ENCODE results near the gene DBNDD2. TPM values are rescaled to one million over a fixed set of nuclear protein-coding genes. Genes with fewer than 3 reads are reported as not detected.

The DBNDD2 gene
- total RNA-seq, 1 experiment from 2014 or later, result 58.7 TPM

DNA sequence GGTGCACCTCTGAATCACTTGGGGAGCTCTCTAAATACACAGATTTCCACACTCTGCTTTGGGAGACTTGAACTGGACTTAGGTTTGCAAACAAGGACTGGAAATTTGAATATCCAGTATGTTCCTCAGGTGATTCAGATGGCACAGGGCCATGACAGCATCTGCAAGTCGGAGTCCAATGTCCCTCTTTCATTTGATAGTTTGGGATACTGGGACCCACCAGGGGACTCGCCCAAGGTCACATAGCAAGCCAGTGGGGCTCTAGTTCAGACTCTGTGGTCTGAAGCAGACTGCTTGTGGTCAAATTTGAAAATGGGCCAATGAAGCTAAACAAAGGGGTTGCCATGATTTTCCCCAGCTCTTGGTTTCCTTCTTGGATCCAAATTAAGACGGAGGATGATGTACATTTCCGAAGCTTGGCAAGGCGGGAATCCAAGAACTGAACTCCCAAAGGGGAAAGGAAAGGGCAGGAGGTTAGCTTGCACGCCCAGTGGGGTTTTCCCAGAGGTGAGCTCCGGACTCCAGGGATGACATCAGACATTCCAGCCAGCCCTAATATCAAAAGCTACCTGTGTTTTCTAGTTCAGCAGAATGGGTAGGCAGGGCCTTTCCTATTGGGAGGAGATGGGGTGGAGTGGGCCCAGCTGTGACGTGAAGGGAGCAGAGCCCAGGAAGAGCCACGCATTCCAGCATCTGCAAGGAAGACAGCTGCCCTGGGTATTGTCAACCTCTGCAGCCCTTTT lies 48.5 kb upstream of the DBNDD2 start:
- ATAC-seq (no peak), DNase-seq (ENCODE audit: low spot score) (no peak)
- H3K4me1 Mint-ChIP-seq, result peaks cover 29% of the 10 kb centered on the region
- no peaks in the 10 kb centered on the region for H3K27me3 Mint-ChIP-seq (ENCODE audit: low read depth)
- CTCF ChIA-PET, result interaction anchor here (0.7 to 8.3 kb wide), 9 partner anchors 11 to 90 kb away, joined by 3 to 152 read pairs (median 3); partner anchors contain the start of gene SDC4
- POLR2A ChIA-PET, result no interaction called here
- no peak overlapping the region for H3K27ac Mint-ChIP-seq
- no peaks in the 10 kb centered on the region for H3K9me3 Mint-ChIP-seq
- TF ChIP-seq ZMAT4 (CRISPR knock-in tag; IDR thresholded peaks at IDR 0.05) (no peak), GABPB1 (CRISPR knock-in tag; IDR thresholded peaks at IDR 0.05) (peak; percentile 10)
- no peaks in the 10 kb centered on the region for H3K36me3 Mint-ChIP-seq
- H3K4me3 Mint-ChIP-seq, result no peak overlapping the region

GRCh38 chr20:45361793-45362192 lies 46.3 kb upstream of the DBNDD2 start:
- H3K4me3 Mint-ChIP-seq, result no peak overlapping the region
- no peaks in the 10 kb centered on the region; the same call in 1 of the 2 replicates for H3K36me3 Mint-ChIP-seq
- no peaks in the 10 kb centered on the region for H3K27me3 Mint-ChIP-seq (ENCODE audit: low read depth)
- no peaks in the 10 kb centered on the region for H3K9me3 Mint-ChIP-seq
- ATAC-seq (no peak), DNase-seq (ENCODE audit: low spot score) (no peak)
- ChIA-PET CTCF (interaction anchor here (0.7 to 8.3 kb wide), 11 partner anchors 10 to 163 kb away, joined by 3 to 152 read pairs (median 16); partner anchors contain the start of genes PIGT, SDC4 and WFDC2), POLR2A (interaction anchor here (0.7 to 3.0 kb wide), 3 partner anchors 14 to 50 kb away, joined by 3 to 11 read pairs (median 9); partner anchors contain the start of gene SDC4)
- peaks cover 29% of the 10 kb centered on the region for H3K4me1 Mint-ChIP-seq
- TF ChIP-seq CREM (CRISPR knock-in tag; IDR thresholded peaks at IDR 0.05) (no peak), NFYB (CRISPR knock-in tag; conservative IDR thresholded peaks at IDR 0.05; ENCODE audit: low read depth) (no peak), AFF4 (CRISPR knock-in tag; IDR thresholded peaks at IDR 0.05; ENCODE audit: borderline replicate concordance) (no peak), SMAD4 (CRISPR knock-in tag; IDR thresholded peaks at IDR 0.05) (no peak), GRHL2 (CRISPR knock-in tag; IDR thresholded peaks at IDR 0.05; ENCODE audit: insufficient replicate concordance, severe bottlenecking) (no peak), FOXP4 (CRISPR knock-in tag; IDR thresholded peaks at IDR 0.05) (no peak), ATF2 (CRISPR knock-in tag; IDR thresholded peaks at IDR 0.05; ENCODE audit: borderline replicate concordance, low read depth) (no peak)
- TF ChIP-seq, protein P1, sequence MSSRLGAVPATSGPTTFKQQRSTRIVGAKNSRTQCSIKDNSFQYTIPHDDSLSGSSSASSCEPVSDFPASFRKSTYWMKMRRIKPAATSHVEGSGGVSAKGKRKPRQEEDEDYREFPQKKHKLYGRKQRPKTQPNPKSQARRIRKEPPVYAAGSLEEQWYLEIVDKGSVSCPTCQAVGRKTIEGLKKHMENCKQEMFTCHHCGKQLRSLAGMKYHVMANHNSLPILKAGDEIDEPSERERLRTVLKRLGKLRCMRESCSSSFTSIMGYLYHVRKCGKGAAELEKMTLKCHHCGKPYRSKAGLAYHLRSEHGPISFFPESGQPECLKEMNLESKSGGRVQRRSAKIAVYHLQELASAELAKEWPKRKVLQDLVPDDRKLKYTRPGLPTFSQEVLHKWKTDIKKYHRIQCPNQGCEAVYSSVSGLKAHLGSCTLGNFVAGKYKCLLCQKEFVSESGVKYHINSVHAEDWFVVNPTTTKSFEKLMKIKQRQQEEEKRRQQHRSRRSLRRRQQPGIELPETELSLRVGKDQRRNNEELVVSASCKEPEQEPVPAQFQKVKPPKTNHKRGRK (CRISPR knock-in tag; IDR thresholded peaks at IDR 0.05; ENCODE audit: borderline replicate concordance), result no peak
- TF ChIP-seq, protein P2, sequence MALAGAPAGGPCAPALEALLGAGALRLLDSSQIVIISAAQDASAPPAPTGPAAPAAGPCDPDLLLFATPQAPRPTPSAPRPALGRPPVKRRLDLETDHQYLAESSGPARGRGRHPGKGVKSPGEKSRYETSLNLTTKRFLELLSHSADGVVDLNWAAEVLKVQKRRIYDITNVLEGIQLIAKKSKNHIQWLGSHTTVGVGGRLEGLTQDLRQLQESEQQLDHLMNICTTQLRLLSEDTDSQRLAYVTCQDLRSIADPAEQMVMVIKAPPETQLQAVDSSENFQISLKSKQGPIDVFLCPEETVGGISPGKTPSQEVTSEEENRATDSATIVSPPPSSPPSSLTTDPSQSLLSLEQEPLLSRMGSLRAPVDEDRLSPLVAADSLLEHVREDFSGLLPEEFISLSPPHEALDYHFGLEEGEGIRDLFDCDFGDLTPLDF (CRISPR knock-in tag; IDR thresholded peaks at IDR 0.05), result no peak
- TF ChIP-seq, protein P3, sequence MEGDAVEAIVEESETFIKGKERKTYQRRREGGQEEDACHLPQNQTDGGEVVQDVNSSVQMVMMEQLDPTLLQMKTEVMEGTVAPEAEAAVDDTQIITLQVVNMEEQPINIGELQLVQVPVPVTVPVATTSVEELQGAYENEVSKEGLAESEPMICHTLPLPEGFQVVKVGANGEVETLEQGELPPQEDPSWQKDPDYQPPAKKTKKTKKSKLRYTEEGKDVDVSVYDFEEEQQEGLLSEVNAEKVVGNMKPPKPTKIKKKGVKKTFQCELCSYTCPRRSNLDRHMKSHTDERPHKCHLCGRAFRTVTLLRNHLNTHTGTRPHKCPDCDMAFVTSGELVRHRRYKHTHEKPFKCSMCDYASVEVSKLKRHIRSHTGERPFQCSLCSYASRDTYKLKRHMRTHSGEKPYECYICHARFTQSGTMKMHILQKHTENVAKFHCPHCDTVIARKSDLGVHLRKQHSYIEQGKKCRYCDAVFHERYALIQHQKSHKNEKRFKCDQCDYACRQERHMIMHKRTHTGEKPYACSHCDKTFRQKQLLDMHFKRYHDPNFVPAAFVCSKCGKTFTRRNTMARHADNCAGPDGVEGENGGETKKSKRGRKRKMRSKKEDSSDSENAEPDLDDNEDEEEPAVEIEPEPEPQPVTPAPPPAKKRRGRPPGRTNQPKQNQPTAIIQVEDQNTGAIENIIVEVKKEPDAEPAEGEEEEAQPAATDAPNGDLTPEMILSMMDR (IDR thresholded peaks at IDR 0.05), result no peak
- H3K27ac Mint-ChIP-seq, result no peak overlapping the region
